ENCODE data around the gene MMP25.
A peak's percentile ranks its signal among the peaks of the same experiment; 100 is the strongest.

MMP25 gene

GRCh38 chr16:3097266-3097665, 50.9 kb downstream of the MMP25 start:
- DNase-seq = no peak

GRCh38 chr16:3098459-3099394, 52.4 kb downstream of the MMP25 start, which contains the start of gene ZSCAN10:
Gene ZSCAN10, minus strand, starts transcription at chr16:3099294. Its CDS starts 6,357 bp downstream, at chr16:3092937.
- DNase-seq = no peak

GRCh38 chr16:3099395-3099731, 53.0 kb downstream of the MMP25 start:
- no peak for DNase-seq

- DNase-seq = peak; percentile 94 to 99
Measured at GRCh38 chr16:3099732-3100499, 53.6 kb downstream of the MMP25 start.

GRCh38 chr16:3101018-3101840, 54.9 kb downstream of the MMP25 start:
- no peak for DNase-seq

- DNase-seq = peak; percentile 49 to 77
Measured at GRCh38 chr16:3101841-3102470, 55.6 kb downstream of the MMP25 start.

GRCh38 chr16:3106205-3106928, 60.0 kb downstream of the MMP25 start:
- peak; percentile 94 to 98 for DNase-seq

All from NCI-H187 (cell line).